HUES64 (cell line): ENCODE results near the gene CFAP299.

Experiments used
- H3K27ac ChIP-seq: 2 replicates; pipeline ENCODE4 v1.7.0; 2013; ENCODE audit warnings: low read depth, low read length, inconsistent platforms
- H3K27me3 ChIP-seq: 2 replicates; pipeline ENCODE4 v1.6.1; 2013; ENCODE audit warnings: mild to moderate bottlenecking, low read length; ENCODE audit not compliant: insufficient read depth
- H3K36me3 ChIP-seq: 2 replicates; pipeline ENCODE4 v1.6.1; 2013; ENCODE audit warnings: mild to moderate bottlenecking, low read length; ENCODE audit not compliant: insufficient read depth
- H3K4me1 ChIP-seq: 2 replicates; pipeline ENCODE4 v1.6.1; 2013; ENCODE audit warnings: mild to moderate bottlenecking, low read length, moderate library complexity; ENCODE audit not compliant: insufficient read depth
- H3K4me3 ChIP-seq: 2 replicates; pipeline ENCODE4 v1.5.1; 2013; ENCODE audit warnings: mild to moderate bottlenecking, low read length, moderate library complexity
- H3K9ac ChIP-seq: 2 replicates; pipeline ENCODE4 v1.6.1; 2013; ENCODE audit warnings: mild to moderate bottlenecking, low read depth, low read length
- H3K9me3 ChIP-seq: 2 replicates; pipeline ENCODE4 v1.6.1; 2013; ENCODE audit warnings: low read depth, low read length; ENCODE audit not compliant: insufficient read depth
- WGBS: fragments of 150-250, 120-280 bp; methylation state at CpG from one replicate; pipeline ENCODE4 v1.1.7; 2013; ENCODE audit warnings: missing lambda C conversion rate; 5-methylcytosine and 5-hydroxymethylcytosine counted together

CFAP299 gene

GRCh38 chr4:80608281-80608980 lies 272.9 kb downstream of the CFAP299 start:
- H3K9ac ChIP-seq, result no peak overlapping the region
- H3K27ac ChIP-seq, result no peak overlapping the region
- H3K27me3 ChIP-seq, result no peaks in the 10 kb centered on the region
- H3K4me3 ChIP-seq, result no peak overlapping the region
- 93% methylated on average over 2 of the region's 3 CpGs for WGBS
- no peaks in the 10 kb centered on the region for H3K36me3 ChIP-seq
- H3K4me1 ChIP-seq, result peaks cover 2% of the 10 kb centered on the region; the same call in 1 of the 2 replicates
- no peaks in the 10 kb centered on the region for H3K9me3 ChIP-seq

- H3K9me3 ChIP-seq, result no peaks in the 10 kb centered on the region
- no peak overlapping the region for H3K4me3 ChIP-seq
- H3K9ac ChIP-seq, result no peak overlapping the region
- H3K27me3 ChIP-seq, result no peaks in the 10 kb centered on the region
- H3K4me1 ChIP-seq, result peaks cover 6% of the 10 kb centered on the region; the same call in 1 of the 2 replicates
- no peak overlapping the region for H3K27ac ChIP-seq
- 95% methylated on average over 1 of the region's 1 CpG for WGBS
- no peaks in the 10 kb centered on the region for H3K36me3 ChIP-seq
Measured at GRCh38 chr4:80610199-80610598, 274.7 kb downstream of the CFAP299 start.

GRCh38 chr4:80610845-80611677 lies 275.5 kb downstream of the CFAP299 start:
- peaks cover 6% of the 10 kb centered on the region; the same call in 1 of the 2 replicates for H3K4me1 ChIP-seq
- WGBS, result 87% methylated on average over 3 of the region's 3 CpGs
- H3K9ac ChIP-seq, result no peak overlapping the region
- no peaks in the 10 kb centered on the region for H3K36me3 ChIP-seq
- H3K4me3 ChIP-seq, result no peak overlapping the region
- H3K27me3 ChIP-seq, result no peaks in the 10 kb centered on the region
- H3K9me3 ChIP-seq, result no peaks in the 10 kb centered on the region
- H3K27ac ChIP-seq, result no peak overlapping the region

GRCh38 chr4:80611678-80611979 lies 276.1 kb downstream of the CFAP299 start:
- no peaks in the 10 kb centered on the region for H3K27me3 ChIP-seq
- no peak overlapping the region for H3K4me3 ChIP-seq
- peaks cover 6% of the 10 kb centered on the region; the same call in 1 of the 2 replicates for H3K4me1 ChIP-seq
- WGBS, result 90% methylated on average over 2 of the region's 2 CpGs
- no peak overlapping the region for H3K9ac ChIP-seq
- H3K9me3 ChIP-seq, result no peaks in the 10 kb centered on the region
- no peak overlapping the region for H3K27ac ChIP-seq
- H3K36me3 ChIP-seq, result no peaks in the 10 kb centered on the region

GRCh38 chr4:80613470-80613869 lies 277.9 kb downstream of the CFAP299 start:
- Histone ChIP-seq H3K36me3 (no peaks in the 10 kb centered on the region), H3K4me3 (no peak overlapping the region), H3K9ac (no peak overlapping the region), H3K27me3 (no peaks in the 10 kb centered on the region), H3K4me1 (peaks cover 6% of the 10 kb centered on the region; the same call in 1 of the 2 replicates), H3K9me3 (no peaks in the 10 kb centered on the region), H3K27ac (no peak overlapping the region)

- Histone ChIP-seq H3K9me3 (no peaks in the 10 kb centered on the region), H3K27me3 (no peaks in the 10 kb centered on the region), H3K4me3 (no peak overlapping the region), H3K4me1 (peaks cover 6% of the 10 kb centered on the region; the same call in 1 of the 2 replicates), H3K27ac (no peak overlapping the region), H3K36me3 (no peaks in the 10 kb centered on the region), H3K9ac (no peak overlapping the region)
- whole genome bisulfite sequencing, result 62% methylated on average over 6 of the region's 6 CpGs
Measured at GRCh38 chr4:80614319-80614718, 278.8 kb downstream of the CFAP299 start.

- H3K9me3 ChIP-seq, result no peaks in the 10 kb centered on the region
- H3K9ac ChIP-seq, result no peak overlapping the region
- H3K27me3 ChIP-seq, result no peaks in the 10 kb centered on the region
- 98% methylated on average over 2 of the region's 2 CpGs for WGBS
- H3K4me3 ChIP-seq, result no peak overlapping the region
- H3K36me3 ChIP-seq, result no peaks in the 10 kb centered on the region
- H3K4me1 ChIP-seq, result peaks cover 6% of the 10 kb centered on the region; the same call in 1 of the 2 replicates
- no peak overlapping the region for H3K27ac ChIP-seq
Measured at GRCh38 chr4:80615099-80615498, 279.6 kb downstream of the CFAP299 start.

- Histone ChIP-seq H3K27ac (no peak overlapping the region), H3K9ac (no peak overlapping the region), H3K4me1 (no peaks in the 10 kb centered on the region; the same call in 1 of the 2 replicates), H3K9me3 (no peaks in the 10 kb centered on the region), H3K36me3 (no peaks in the 10 kb centered on the region), H3K27me3 (no peaks in the 10 kb centered on the region), H3K4me3 (no peak overlapping the region)
- WGBS, result 29% methylated on average over 1 of the region's 1 CpG
Measured at GRCh38 chr4:80619070-80619674, 283.6 kb downstream of the CFAP299 start.

- 83% methylated on average over 1 of the region's 1 CpG for WGBS
- Histone ChIP-seq H3K36me3 (no peaks in the 10 kb centered on the region), H3K4me3 (no peak overlapping the region), H3K9ac (no peak overlapping the region), H3K4me1 (no peaks in the 10 kb centered on the region), H3K27me3 (no peaks in the 10 kb centered on the region), H3K27ac (no peak overlapping the region), H3K9me3 (no peaks in the 10 kb centered on the region)
Measured at GRCh38 chr4:80631861-80632260, 296.3 kb downstream of the CFAP299 start.

- no peak overlapping the region for H3K9ac ChIP-seq
Measured at GRCh38 chr4:80637190-80637589, 301.7 kb downstream of the CFAP299 start.

GRCh38 chr4:80646061-80646460 lies 310.5 kb downstream of the CFAP299 start:
- H3K9me3 ChIP-seq, result no peaks in the 10 kb centered on the region
- H3K27me3 ChIP-seq, result no peaks in the 10 kb centered on the region
- no peaks in the 10 kb centered on the region for H3K36me3 ChIP-seq
- no peak overlapping the region for H3K27ac ChIP-seq
- H3K4me1 ChIP-seq, result no peaks in the 10 kb centered on the region
- H3K9ac ChIP-seq, result no peak overlapping the region
- no peak overlapping the region for H3K4me3 ChIP-seq
- 95% methylated on average over 2 of the region's 2 CpGs for WGBS

More at GRCh38 chr4:80637190-80637589, 301.7 kb downstream of the CFAP299 start:
- no peak overlapping the region for H3K4me3 ChIP-seq
- H3K9me3 ChIP-seq, result no peaks in the 10 kb centered on the region
- 93% methylated on average over 2 of the region's 2 CpGs for WGBS
- H3K27ac ChIP-seq, result no peak overlapping the region
- H3K36me3 ChIP-seq, result no peaks in the 10 kb centered on the region
- no peaks in the 10 kb centered on the region for H3K4me1 ChIP-seq
- H3K27me3 ChIP-seq, result no peaks in the 10 kb centered on the region
